ENCODE data around the gene B3GALT4. TPM values are rescaled to one million over a fixed set of nuclear protein-coding genes. Genes with fewer than 3 reads are reported as not detected.
A peak's percentile ranks its signal among the peaks of the same experiment; 100 is the strongest.
"Not testable (repeated sequence)": the region's sequence is repeated elsewhere in the genome, so short reads cannot be mapped to it uniquely, and the experiment has no call there.

The B3GALT4 gene
- total and polyA plus RNA-seq, 2 experiments from 2014 or later = 2.6 to 2.7 TPM

GRCh38 chr6:33273129-33273923 lies 3.6 kb upstream of the B3GALT4 start:
- in situ Hi-C loops (cut with MboI) = no loop called here
- H3F3A ChIP-seq (ENCODE audit: insufficient read depth) = peaks cover 57% of the 10 kb centered on the region
- peak overlapping the region; percentile 88 for H3K9ac ChIP-seq
- no peaks in the 10 kb centered on the region for H3K9me3 ChIP-seq (ENCODE audit: low read depth)
- WGBS, 2 experiments (ENCODE audit: low coverage in 1 of 2, low lambda C conversion rate in 2 of 2, missing lambda C conversion rate in 2 of 2) = 60 to 64% methylated on average over 11 of the region's 11 CpGs
- H3K4me1 ChIP-seq (ENCODE audit: insufficient read depth) = peaks cover 39% of the 10 kb centered on the region
- DNase-seq = no peak
- peak overlapping the region; percentile 81 for H3K27ac ChIP-seq
- no peaks in the 10 kb centered on the region for H3K9me2 ChIP-seq (ENCODE audit: insufficient read depth)
- no peaks in the 10 kb centered on the region for H3K27me3 ChIP-seq (replicated peaks; ENCODE audit: insufficient read depth)
- peak overlapping the region; percentile 98 for H3K4me2 ChIP-seq (ENCODE audit: unreplicated experiment)
- peaks cover 73% of the 10 kb centered on the region for H3K79me2 ChIP-seq (ENCODE audit: insufficient read depth)
- H3K4me3 ChIP-seq = peak overlapping the region; percentile 79
- TF ChIP-seq EZH2 (IDR thresholded peaks at IDR 0.05; ENCODE audit: insufficient read depth, poor library complexity, severe bottlenecking) = no peak
- no peak for TF ChIP-seq EZH2phosphoT487 (IDR thresholded peaks at IDR 0.05; ENCODE audit: insufficient read depth, low read depth)
- peaks cover 40% of the 10 kb centered on the region for H3K36me3 ChIP-seq (ENCODE audit: low read depth)
- peaks cover 4% of the 10 kb centered on the region; the same call in 1 of the 2 replicates for H4K20me1 ChIP-seq (ENCODE audit: insufficient read depth)
- no peak overlapping the region for H2AFZ ChIP-seq

DNA sequence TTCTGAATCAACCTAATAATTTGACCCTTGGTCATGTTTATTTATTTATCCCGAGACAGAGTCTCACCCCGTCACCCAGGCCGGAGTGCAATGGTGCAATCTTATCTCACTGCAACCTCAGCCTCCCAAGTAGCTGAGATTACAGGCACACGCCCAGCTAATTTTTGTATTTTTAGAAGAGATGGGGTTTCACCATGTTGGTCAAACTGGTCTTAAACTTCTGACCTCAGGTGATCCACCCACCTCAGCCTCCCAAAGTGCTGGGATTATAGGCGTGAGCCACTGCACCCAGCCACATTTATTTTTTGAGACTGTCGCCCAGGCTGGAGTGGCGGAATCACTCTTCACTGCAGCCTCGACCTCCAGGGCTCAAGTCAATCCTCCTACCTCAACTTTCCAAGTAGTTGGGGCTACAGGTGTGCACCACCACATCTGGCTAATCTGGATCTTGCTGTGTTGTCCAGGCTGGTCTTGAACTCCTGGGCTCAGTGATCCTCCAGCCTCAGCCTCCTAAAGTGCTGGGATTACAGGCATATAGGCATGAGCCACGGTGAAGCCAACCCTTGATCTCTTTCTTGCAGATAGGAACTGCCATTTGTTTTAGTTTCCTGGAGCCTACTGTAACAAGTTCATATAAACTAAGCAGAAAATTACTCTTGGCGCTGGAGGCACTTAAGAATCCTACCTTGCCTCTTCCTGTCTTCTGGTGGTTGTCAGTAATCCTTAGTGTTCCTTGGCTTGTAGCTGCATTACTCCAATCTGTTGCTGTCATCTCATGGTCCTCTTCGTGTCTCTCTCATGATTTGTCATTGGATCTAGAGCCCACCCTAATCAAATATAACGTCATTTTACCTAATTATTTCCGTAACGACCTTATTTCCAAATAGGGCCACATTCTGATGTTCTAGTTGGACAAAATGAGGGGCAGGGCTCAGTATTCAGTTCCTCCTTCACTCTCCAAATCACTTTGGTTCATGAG lies 2.7 kb upstream of the B3GALT4 start:
- WGBS, 2 experiments (ENCODE audit: low coverage in 1 of 2, low lambda C conversion rate in 2 of 2, missing lambda C conversion rate in 2 of 2) = 55 to 61% methylated on average over 14 of the region's 14 CpGs

GRCh38 chr6:33275795-33276580 lies 935 bp upstream of the B3GALT4 start:
- Histone ChIP-seq H3K4me3 (peak overlapping the region; percentile 61), H3K4me1 (ENCODE audit: insufficient read depth) (peaks cover 35% of the 10 kb centered on the region), H3K4me2 (ENCODE audit: unreplicated experiment) (peak overlapping the region; percentile 98), H3K79me2 (ENCODE audit: insufficient read depth) (peaks cover 47% of the 10 kb centered on the region), H3K27ac (peak overlapping the region; percentile 81), H3F3A (ENCODE audit: insufficient read depth) (peaks cover 57% of the 10 kb centered on the region), H3K36me3 (ENCODE audit: low read depth) (peaks cover 40% of the 10 kb centered on the region), H3K9ac (peak overlapping the region; percentile 88)
- H4K20me1 ChIP-seq (ENCODE audit: insufficient read depth); in situ Hi-C loops (cut with MboI); H3K27me3 ChIP-seq (replicated peaks; ENCODE audit: insufficient read depth); H3K9me2 ChIP-seq (ENCODE audit: insufficient read depth); DNase-seq; H3K9me3 ChIP-seq (ENCODE audit: low read depth); H2AFZ ChIP-seq: not testable (repeated sequence)
- 80% methylated on average over 16 of the region's 16 CpGs for WGBS, 2 experiments (ENCODE audit: low coverage in 1 of 2, low lambda C conversion rate in 2 of 2, missing lambda C conversion rate in 2 of 2)

More for the DNA sequence above, 2.7 kb upstream of the B3GALT4 start:
- Histone ChIP-seq H3K9me2 (ENCODE audit: insufficient read depth) (no peaks in the 10 kb centered on the region), H3K4me1 (ENCODE audit: insufficient read depth) (peaks cover 39% of the 10 kb centered on the region), H3K4me2 (ENCODE audit: unreplicated experiment) (peak overlapping the region; percentile 98), H3K36me3 (ENCODE audit: low read depth) (peaks cover 40% of the 10 kb centered on the region), H3F3A (ENCODE audit: insufficient read depth) (peaks cover 57% of the 10 kb centered on the region), H3K9ac (peak overlapping the region; percentile 88), H3K27me3 (replicated peaks; ENCODE audit: insufficient read depth) (no peaks in the 10 kb centered on the region), H3K9me3 (ENCODE audit: low read depth) (no peaks in the 10 kb centered on the region), H3K79me2 (ENCODE audit: insufficient read depth) (peaks cover 65% of the 10 kb centered on the region), H2AFZ (no peak overlapping the region), H3K27ac (peak overlapping the region; percentile 81), H3K4me3 (peak overlapping the region; percentile 79), H4K20me1 (ENCODE audit: insufficient read depth) (peaks cover 4% of the 10 kb centered on the region; the same call in 1 of the 2 replicates)
- no peak for TF ChIP-seq EZH2phosphoT487 (IDR thresholded peaks at IDR 0.05; ENCODE audit: insufficient read depth, low read depth)
- no peak for TF ChIP-seq EZH2 (IDR thresholded peaks at IDR 0.05; ENCODE audit: insufficient read depth, poor library complexity, severe bottlenecking)
- DNase-seq = no peak
- in situ Hi-C loops (cut with MboI) = no loop called here

GRCh38 chr6:33276581-33276863 lies 401 bp upstream of the B3GALT4 start:
- in situ Hi-C loops (cut with MboI) = no loop called here
- Histone ChIP-seq H3K9ac (peak overlapping the region; percentile 88), H4K20me1 (ENCODE audit: insufficient read depth) (peaks cover 4% of the 10 kb centered on the region; the same call in 1 of the 2 replicates)

More at GRCh38 chr6:33276581-33276863, 401 bp upstream of the B3GALT4 start:
- peaks cover 43% of the 10 kb centered on the region for H3K79me2 ChIP-seq (ENCODE audit: insufficient read depth)
- TF ChIP-seq EZH2phosphoT487 (IDR thresholded peaks at IDR 0.05; ENCODE audit: insufficient read depth, low read depth) = no peak
- TF ChIP-seq EZH2 (IDR thresholded peaks at IDR 0.05; ENCODE audit: insufficient read depth, poor library complexity, severe bottlenecking) = no peak
- H3K9me2 ChIP-seq (ENCODE audit: insufficient read depth) = no peaks in the 10 kb centered on the region
- peak; percentile 20 for DNase-seq
- H3K27me3 ChIP-seq (replicated peaks; ENCODE audit: insufficient read depth) = no peaks in the 10 kb centered on the region
- H3K4me2 ChIP-seq (ENCODE audit: unreplicated experiment) = peak overlapping the region; percentile 98
- H3K9me3 ChIP-seq (ENCODE audit: low read depth) = no peaks in the 10 kb centered on the region
- no peak overlapping the region for H2AFZ ChIP-seq
- H3K27ac ChIP-seq = peak overlapping the region; percentile 40
- H3K36me3 ChIP-seq (ENCODE audit: low read depth) = peaks cover 40% of the 10 kb centered on the region
- H3K4me1 ChIP-seq (ENCODE audit: insufficient read depth) = peaks cover 35% of the 10 kb centered on the region
- peaks cover 63% of the 10 kb centered on the region for H3F3A ChIP-seq (ENCODE audit: insufficient read depth)
- peak overlapping the region; percentile 61 for H3K4me3 ChIP-seq

All from GM23248 (cell line).